Measurements from ENCODE around the gene TECR. TPM values are rescaled to one million over a fixed set of nuclear protein-coding genes. Genes with fewer than 3 reads are reported as not detected.
"Not testable (repeated sequence)": the region's sequence is repeated elsewhere in the genome, so short reads cannot be mapped to it uniquely, and the experiment has no call there.

TECR gene
- total RNA-seq, 4 donors from 2014 or later: 36.6 to 145 (median 69.3) TPM

DNA sequence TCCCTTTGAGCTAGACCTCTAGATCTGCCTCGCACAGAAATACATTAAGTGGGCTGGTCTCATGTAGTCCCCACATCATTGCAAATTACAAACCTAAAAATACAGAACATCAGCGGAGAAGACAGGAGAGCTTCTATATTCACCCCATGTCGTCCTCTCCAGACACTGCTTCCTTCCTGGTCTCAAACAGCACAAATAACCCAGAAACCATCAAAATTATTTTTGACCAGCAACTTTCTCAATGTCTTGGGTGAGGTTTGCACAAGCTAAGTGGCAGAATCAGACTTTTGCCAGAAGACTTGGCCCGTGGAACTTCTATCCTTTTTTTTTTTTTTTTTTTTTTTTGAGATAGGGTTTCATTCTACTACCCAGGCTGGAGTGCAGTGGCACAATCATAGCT, 81.7 kb downstream of the TECR start:
- intact Hi-C loops (cut with DNase I; ENCODE audit: low total_unique reads): no loop called here
- H3K4me1 ChIP-seq: no peaks in the 10 kb centered on the region
- in situ Hi-C loops (cut with MboI; ENCODE audit: low pct_ligation_motif_present in 1 of 4, low pct_unique_long_range_greater_than_20kb in 1 of 4, low sequenced_read_pairs in 3 of 4): no loop called here
- no peak overlapping the region for H3K4me3 ChIP-seq
- TF ChIP-seq EP300 (IDR thresholded peaks at IDR 0.05; ENCODE audit: low read depth) (no peak), POLR2AphosphoS5 (IDR thresholded peaks at IDR 0.05) (no peak), POLR2A (IDR thresholded peaks at IDR 0.05) (no peak)
- TF ChIP-seq, protein P1, sequence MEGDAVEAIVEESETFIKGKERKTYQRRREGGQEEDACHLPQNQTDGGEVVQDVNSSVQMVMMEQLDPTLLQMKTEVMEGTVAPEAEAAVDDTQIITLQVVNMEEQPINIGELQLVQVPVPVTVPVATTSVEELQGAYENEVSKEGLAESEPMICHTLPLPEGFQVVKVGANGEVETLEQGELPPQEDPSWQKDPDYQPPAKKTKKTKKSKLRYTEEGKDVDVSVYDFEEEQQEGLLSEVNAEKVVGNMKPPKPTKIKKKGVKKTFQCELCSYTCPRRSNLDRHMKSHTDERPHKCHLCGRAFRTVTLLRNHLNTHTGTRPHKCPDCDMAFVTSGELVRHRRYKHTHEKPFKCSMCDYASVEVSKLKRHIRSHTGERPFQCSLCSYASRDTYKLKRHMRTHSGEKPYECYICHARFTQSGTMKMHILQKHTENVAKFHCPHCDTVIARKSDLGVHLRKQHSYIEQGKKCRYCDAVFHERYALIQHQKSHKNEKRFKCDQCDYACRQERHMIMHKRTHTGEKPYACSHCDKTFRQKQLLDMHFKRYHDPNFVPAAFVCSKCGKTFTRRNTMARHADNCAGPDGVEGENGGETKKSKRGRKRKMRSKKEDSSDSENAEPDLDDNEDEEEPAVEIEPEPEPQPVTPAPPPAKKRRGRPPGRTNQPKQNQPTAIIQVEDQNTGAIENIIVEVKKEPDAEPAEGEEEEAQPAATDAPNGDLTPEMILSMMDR (IDR thresholded peaks at IDR 0.05): no peak
- no peaks in the 10 kb centered on the region for H3K9me3 ChIP-seq
- DNase-seq: no peak
- H3K36me3 ChIP-seq: no peaks in the 10 kb centered on the region
- H3K27me3 ChIP-seq: no peaks in the 10 kb centered on the region
- no peak overlapping the region for H3K27ac ChIP-seq
- WGBS, 2 donors (ENCODE audit: low coverage in 1 of 2): 66 to 80% methylated on average over 3 to 4 of the region's 4 CpGs

DNA sequence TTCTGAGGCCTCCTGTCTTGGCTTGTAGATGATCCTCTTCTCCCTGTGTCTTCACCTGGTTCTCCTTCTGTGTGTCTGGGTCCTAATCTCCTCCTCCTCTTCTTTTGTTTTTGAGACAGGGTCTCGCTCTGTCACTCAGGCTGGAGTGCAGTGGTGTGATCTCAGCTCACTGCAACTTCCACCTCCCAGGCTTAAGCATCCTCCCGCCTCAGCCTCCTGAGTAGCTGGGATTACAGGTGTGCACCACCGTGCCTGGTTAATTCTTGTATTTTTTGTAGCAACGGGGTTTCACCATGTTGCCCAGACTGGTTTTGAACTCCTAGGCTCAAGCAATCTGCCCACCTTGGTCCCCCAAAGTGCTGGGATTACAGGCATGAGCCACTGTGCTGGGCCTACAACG, 82.8 kb downstream of the TECR start:
- intact Hi-C loops (cut with DNase I; ENCODE audit: low total_unique reads); H3K36me3 ChIP-seq; H3K4me3 ChIP-seq; H3K4me1 ChIP-seq; in situ Hi-C loops (cut with MboI; ENCODE audit: low pct_ligation_motif_present in 1 of 4, low pct_unique_long_range_greater_than_20kb in 1 of 4, low sequenced_read_pairs in 3 of 4); H3K27me3 ChIP-seq; H3K27ac ChIP-seq; H3K9me3 ChIP-seq; DNase-seq: not testable (repeated sequence)
- WGBS, 2 donors (ENCODE audit: low coverage in 1 of 2): 73 to 87% methylated on average over 3 to 5 of the region's 5 CpGs

DNA sequence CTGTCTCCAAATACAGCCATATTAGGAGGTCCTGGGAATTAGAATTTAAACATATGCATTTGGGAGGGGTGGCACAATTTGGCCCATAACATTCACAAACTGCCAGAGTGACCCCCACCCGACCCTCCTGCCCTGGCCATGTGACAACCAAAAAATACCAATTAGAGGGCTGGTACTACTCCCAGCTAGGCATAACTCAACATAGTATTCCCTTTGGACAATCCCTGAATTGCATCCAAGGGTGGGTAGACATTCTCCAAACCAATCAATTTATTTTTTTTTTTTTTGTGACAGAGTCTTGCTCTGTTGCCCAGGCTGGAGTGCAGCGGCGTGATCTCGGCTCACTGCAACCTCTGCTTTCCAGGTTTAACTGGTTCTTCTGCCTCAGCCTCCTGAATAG, 83.3 kb downstream of the TECR start:
- TF ChIP-seq EP300 (IDR thresholded peaks at IDR 0.05; ENCODE audit: low read depth): no peak
- no peak for TF ChIP-seq POLR2AphosphoS5 (IDR thresholded peaks at IDR 0.05)
- TF ChIP-seq, protein P1 (IDR thresholded peaks at IDR 0.05): no peak
- Histone ChIP-seq H3K36me3 (no peaks in the 10 kb centered on the region), H3K4me1 (no peaks in the 10 kb centered on the region), H3K27ac (no peak overlapping the region), H3K9me3 (no peaks in the 10 kb centered on the region), H3K27me3 (no peaks in the 10 kb centered on the region), H3K4me3 (no peak overlapping the region)
- 93 to 95% methylated on average over 3 to 4 of the region's 4 CpGs for WGBS, 2 donors (ENCODE audit: low coverage in 1 of 2)
- DNase-seq: no peak
- intact Hi-C loops (cut with DNase I; ENCODE audit: low total_unique reads): no loop called here
- in situ Hi-C loops (cut with MboI; ENCODE audit: low pct_ligation_motif_present in 1 of 4, low pct_unique_long_range_greater_than_20kb in 1 of 4, low sequenced_read_pairs in 3 of 4): no loop called here

DNA sequence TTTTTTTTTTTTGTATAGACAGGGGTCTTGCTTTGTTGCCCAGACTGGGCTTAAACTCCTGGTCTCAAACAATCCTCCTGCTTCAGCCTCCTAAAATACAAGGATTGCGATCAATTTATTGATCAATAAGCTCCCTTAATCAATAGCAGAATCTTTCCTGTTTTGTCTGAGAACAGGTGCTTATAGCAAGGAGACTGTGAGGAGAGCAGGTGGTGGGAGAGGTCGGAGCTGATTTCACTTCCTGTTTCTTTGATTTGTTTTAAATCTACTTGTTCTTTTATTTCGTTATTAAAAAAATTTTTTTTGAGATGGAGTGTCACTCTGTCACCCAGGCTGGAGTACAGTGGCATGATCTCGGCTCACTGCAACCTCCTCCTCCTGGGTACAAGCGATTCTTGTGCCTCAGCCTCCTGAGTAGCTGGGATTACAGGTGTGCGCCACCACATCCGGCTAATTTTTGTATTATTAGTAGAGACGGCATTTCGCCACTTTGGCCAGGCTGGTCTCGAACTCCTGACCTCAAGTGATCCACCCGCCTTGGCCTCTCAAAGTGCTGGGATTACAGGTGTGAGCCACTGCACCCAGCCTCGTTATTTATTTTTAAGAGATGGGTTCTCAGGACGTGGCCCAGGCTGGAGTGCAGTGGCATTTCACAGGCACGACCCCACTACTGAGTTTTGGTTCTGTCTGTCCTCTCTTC, 84.2 kb downstream of the TECR start:
- H3K27ac ChIP-seq; DNase-seq; H3K4me1 ChIP-seq; H3K9me3 ChIP-seq; intact Hi-C loops (cut with DNase I; ENCODE audit: low total_unique reads); H3K27me3 ChIP-seq; H3K36me3 ChIP-seq; in situ Hi-C loops (cut with MboI; ENCODE audit: low pct_ligation_motif_present in 1 of 4, low pct_unique_long_range_greater_than_20kb in 1 of 4, low sequenced_read_pairs in 3 of 4); H3K4me3 ChIP-seq: not testable (repeated sequence)
- WGBS, 2 donors (ENCODE audit: low coverage in 1 of 2): 64 to 69% methylated on average over 6 to 14 of the region's 14 CpGs

DNA sequence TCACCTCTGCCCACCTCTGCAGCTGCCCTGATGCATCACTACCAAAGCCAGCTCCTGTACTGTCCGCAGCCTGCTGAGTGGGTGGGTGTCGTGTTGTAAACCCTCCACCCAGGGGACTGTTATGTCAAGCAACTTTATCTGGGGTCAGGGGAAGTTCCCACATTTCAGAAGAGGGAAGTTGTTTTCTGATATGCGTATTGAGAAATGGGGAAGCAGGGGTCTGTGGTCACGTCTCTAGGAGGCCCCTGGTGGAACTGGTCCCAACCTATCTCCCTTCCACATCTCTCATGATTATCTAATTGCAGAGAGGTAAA, 84.7 kb downstream of the TECR start:
- intact Hi-C loops (cut with DNase I; ENCODE audit: low total_unique reads): no loop called here
- no peak for DNase-seq
- WGBS, 2 donors (ENCODE audit: low coverage in 1 of 2): 0 to 48% methylated on average over 1 to 4 of the region's 4 CpGs

More for the DNA sequence above, 84.7 kb downstream of the TECR start:
- in situ Hi-C loops (cut with MboI; ENCODE audit: low pct_ligation_motif_present in 1 of 4, low pct_unique_long_range_greater_than_20kb in 1 of 4, low sequenced_read_pairs in 3 of 4): no loop called here
- peaks cover 0 to 4% of the 10 kb centered on the region in 2 donors for H3K9me3 ChIP-seq
- H3K36me3 ChIP-seq: no peaks in the 10 kb centered on the region
- H3K4me3 ChIP-seq: no peak overlapping the region
- no peaks in the 10 kb centered on the region for H3K4me1 ChIP-seq
- no peak overlapping the region for H3K27ac ChIP-seq
- TF ChIP-seq POLR2A (IDR thresholded peaks at IDR 0.05): no peak
- TF ChIP-seq POLR2AphosphoS5 (IDR thresholded peaks at IDR 0.05): no peak
- TF ChIP-seq EP300 (IDR thresholded peaks at IDR 0.05; ENCODE audit: low read depth): no peak
- TF ChIP-seq, protein P1 (IDR thresholded peaks at IDR 0.05): no peak
- no peaks in the 10 kb centered on the region for H3K27me3 ChIP-seq

Small RNA genes within 50 kb of the gene (small RNA-seq; reads per million reads assigned to genes)
- 0 reads per million in 4 donors for gene RN7SL842P
- gene SNRPGP15: 0 reads per million in 4 donors

Other genes starting within 250 kb of the TECR start
- 100 to 1,000 TPM in 3 of 4 donors, 10 to 100 TPM in 1; 77.4 to 257 (median 136) TPM for gene ADGRE5, start 148.2 kb upstream of the TECR start, total RNA-seq
- 100 to 1,000 TPM in 3 of 4 donors, 10 to 100 TPM in 1; 66.4 to 286 (median 163) TPM for gene DDX39A, start 110.3 kb upstream of the TECR start, total RNA-seq
- gene PKN1, start 96.3 kb upstream of the TECR start, total RNA-seq: 100 to 1,000 TPM in 1 of 4 donors, 10 to 100 TPM in 3; 29.1 to 129 (median 55.0) TPM
- gene PTGER1, start 54.2 kb upstream of the TECR start, total RNA-seq: 1 to 10 TPM in 2 of 4 donors, not detected in 2; 1.1 to 1.2 TPM
- 100 to 1,000 TPM; 295 to 569 (median 362) TPM for gene GIPC1, start 33.5 kb upstream of the TECR start, total RNA-seq
- gene DNAJB1, start 11.2 kb upstream of the TECR start, total RNA-seq: 100 to 1,000 TPM in 2 of 4 donors, 10 to 100 TPM in 2; 20.3 to 111 (median 93.8) TPM
- 100 to 1,000 TPM; 380 to 710 (median 454) TPM for gene NDUFB7, start 42.5 kb downstream of the TECR start, total RNA-seq
- gene CLEC17A, start 53.5 kb downstream of the TECR start, total RNA-seq: 1 to 10 TPM in 1 of 4 donors, under 1 TPM in 1, not detected in 2; 0.41 to 4.9 TPM
- gene ADGRE3, start 145.2 kb downstream of the TECR start, total RNA-seq: not detected
- 10 to 100 TPM; 10.1 to 31.4 (median 16.1) TPM for gene ZNF333, start 160.5 kb downstream of the TECR start, total RNA-seq
- 1 to 10 TPM in 3 of 4 donors, under 1 TPM in 1; 1.00 to 3.3 (median 1.8) TPM for gene ADGRE2, start 249.0 kb downstream of the TECR start, total RNA-seq